Measurements from ENCODE around the gene ANKH.
A peak's percentile ranks its signal among the peaks of the same experiment; 100 is the strongest.

The ANKH gene

DNA sequence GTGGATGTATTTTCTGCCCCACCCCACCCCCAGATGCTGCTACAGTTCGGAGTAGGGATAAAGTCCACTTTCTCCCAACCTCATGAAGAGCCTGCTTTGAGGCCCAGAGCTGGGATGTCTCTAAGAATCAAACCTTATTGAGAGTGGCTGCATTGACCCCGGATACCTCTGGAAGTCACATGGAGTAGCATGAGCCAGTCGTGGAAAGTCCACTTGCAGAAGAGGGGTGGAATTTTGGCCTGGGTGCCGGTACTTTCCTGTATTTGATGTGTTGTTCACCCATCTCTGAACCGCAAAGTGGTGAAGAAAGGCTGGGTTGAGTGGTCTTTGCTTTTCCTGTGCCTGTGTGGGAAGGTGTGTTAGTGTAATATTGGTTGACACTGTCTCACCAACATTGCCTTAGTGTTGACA is 203.4 kb downstream of the ANKH start:
- Histone ChIP-seq H3K27ac (ENCODE audit: low read length) (no peak overlapping the region), H3K4me1 (ENCODE audit: control insufficient read depth, insufficient read depth, low read length) (0 out of 2 replicates have a peak, but pooled peaks cover 1% of the 10 kb centered on the region), H3K36me3 (ENCODE audit: control insufficient read depth, insufficient read depth, low read length) (no peaks in the 10 kb centered on the region), H3K4me3 (ENCODE audit: low read length) (no peak overlapping the region), H3K27me3 (ENCODE audit: control insufficient read depth, insufficient read depth, low read length) (no peaks in the 10 kb centered on the region; the same call in 1 of the 2 replicates), H3K9me3 (ENCODE audit: control insufficient read depth, insufficient read depth, low read length) (no peaks in the 10 kb centered on the region)
- no CpG with 5 or more reads among the region's 5 CpGs for WGBS (ENCODE audit: insufficient coverage, insufficient read length)
- no peak for DNase-seq (ENCODE audit: low read depth, low spot score)

DNA sequence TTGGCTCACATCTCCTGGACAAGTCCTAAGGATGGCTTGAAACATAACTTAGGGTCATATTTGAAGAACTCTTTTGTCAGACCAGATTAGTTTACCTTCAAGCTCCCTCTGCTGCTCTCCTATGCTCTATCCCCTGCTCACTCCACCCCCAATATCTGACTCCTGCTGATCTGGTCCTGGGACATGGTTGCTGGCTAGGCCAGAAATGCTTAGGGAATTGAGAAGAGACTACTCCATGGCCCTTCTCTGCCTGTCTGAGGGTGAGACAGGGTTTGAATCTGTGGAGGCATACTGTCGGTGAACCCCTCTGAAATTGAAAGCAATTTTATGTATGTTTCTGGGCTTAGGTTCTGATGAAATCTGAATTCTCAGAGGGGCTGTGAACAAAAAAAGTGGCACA is 203.8 kb downstream of the ANKH start:
- no CpG with 5 or more reads among the region's 1 CpG for WGBS (ENCODE audit: insufficient coverage, insufficient read length)

DNA sequence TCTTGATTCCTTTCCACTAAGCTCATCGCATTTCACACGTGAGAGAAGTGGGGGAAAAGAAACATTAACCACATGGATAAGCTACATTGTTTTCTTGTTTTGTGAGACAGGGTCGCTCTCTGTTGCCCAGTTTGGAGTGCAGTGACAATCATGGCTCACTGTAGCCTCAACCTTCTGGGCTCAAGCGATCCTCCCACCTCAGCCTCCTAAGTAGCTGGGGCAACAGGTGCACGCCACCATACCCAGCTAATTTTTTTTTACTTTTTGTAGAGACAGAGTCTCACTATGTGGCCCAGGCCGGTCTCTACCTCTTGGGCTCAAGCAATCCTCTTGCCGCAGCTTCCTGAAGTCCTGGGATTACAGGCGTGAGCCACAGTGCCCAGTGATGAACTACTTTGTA is 204.3 kb downstream of the ANKH start:
- Histone ChIP-seq H3K36me3 (ENCODE audit: control insufficient read depth, insufficient read depth, low read length) (no peaks in the 10 kb centered on the region), H3K27ac (ENCODE audit: low read length) (no peak overlapping the region), H3K4me3 (ENCODE audit: low read length) (no peak overlapping the region), H3K4me1 (ENCODE audit: control insufficient read depth, insufficient read depth, low read length) (no peaks in the 10 kb centered on the region), H3K9me3 (ENCODE audit: control insufficient read depth, insufficient read depth, low read length) (no peaks in the 10 kb centered on the region), H3K27me3 (ENCODE audit: control insufficient read depth, insufficient read depth, low read length) (no peaks in the 10 kb centered on the region; the same call in 1 of the 2 replicates)
- WGBS (ENCODE audit: insufficient coverage, insufficient read length): no CpG with 5 or more reads among the region's 8 CpGs
- no peak for DNase-seq (ENCODE audit: low read depth, low spot score)

More for the DNA sequence above, 203.8 kb downstream of the ANKH start:
- Histone ChIP-seq H3K36me3 (ENCODE audit: control insufficient read depth, insufficient read depth, low read length) (no peaks in the 10 kb centered on the region), H3K27ac (ENCODE audit: low read length) (no peak overlapping the region), H3K4me3 (ENCODE audit: low read length) (no peak overlapping the region), H3K9me3 (ENCODE audit: control insufficient read depth, insufficient read depth, low read length) (no peaks in the 10 kb centered on the region), H3K4me1 (ENCODE audit: control insufficient read depth, insufficient read depth, low read length) (0 out of 2 replicates have a peak, but pooled peaks cover 1% of the 10 kb centered on the region), H3K27me3 (ENCODE audit: control insufficient read depth, insufficient read depth, low read length) (no peaks in the 10 kb centered on the region; the same call in 1 of the 2 replicates)
- no peak for DNase-seq (ENCODE audit: low read depth, low spot score)

DNA sequence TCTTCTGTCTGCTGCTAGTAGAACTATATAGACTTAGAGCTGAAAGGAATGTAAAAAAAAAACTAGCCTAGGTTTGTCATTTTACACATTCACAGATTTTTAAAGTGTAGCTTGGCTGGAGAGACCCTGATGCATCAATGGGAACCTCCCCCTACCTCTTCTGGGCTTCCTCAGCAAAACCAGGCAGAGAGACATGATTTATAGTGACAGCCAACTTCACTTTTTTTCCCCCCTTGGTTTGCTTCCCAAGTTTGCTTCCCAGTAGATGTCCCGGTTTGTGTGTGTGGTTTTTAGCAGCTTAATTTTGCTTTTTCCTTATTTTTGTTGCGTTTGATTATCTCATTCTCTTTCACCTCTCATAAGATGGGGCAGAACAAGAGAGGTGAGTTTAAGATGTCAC is 205.2 kb downstream of the ANKH start:
- Histone ChIP-seq H3K4me1 (ENCODE audit: control insufficient read depth, insufficient read depth, low read length) (no peaks in the 10 kb centered on the region), H3K4me3 (ENCODE audit: low read length) (no peak overlapping the region), H3K36me3 (ENCODE audit: control insufficient read depth, insufficient read depth, low read length) (no peaks in the 10 kb centered on the region), H3K9me3 (ENCODE audit: control insufficient read depth, insufficient read depth, low read length) (no peaks in the 10 kb centered on the region), H3K27ac (ENCODE audit: low read length) (no peak overlapping the region), H3K27me3 (ENCODE audit: control insufficient read depth, insufficient read depth, low read length) (no peaks in the 10 kb centered on the region; the same call in 1 of the 2 replicates)
- no peak for DNase-seq (ENCODE audit: low read depth, low spot score)
- WGBS (ENCODE audit: insufficient coverage, insufficient read length): no CpG with 5 or more reads among the region's 2 CpGs

DNA sequence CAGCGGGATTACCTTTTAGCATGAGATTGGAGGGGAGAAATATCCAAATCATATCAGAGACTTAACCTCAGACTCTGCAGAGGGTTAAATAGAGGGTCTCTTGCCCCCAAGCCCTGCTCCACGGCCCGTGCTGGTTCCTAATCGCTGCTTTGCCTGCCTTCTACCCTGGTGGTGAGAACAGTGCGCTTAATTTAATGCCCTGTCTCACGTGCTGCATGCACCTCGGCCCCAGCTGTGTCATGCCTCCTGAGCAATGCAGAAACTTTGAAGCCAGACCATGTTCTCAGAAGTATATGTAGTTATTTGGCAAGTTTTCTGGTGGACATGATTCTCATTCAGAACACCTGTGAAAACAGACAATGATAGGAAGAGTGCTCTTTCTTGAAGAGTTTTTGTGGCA is 205.6 kb downstream of the ANKH start:
- no peak for DNase-seq (ENCODE audit: low read depth, low spot score)
- H3K36me3 ChIP-seq (ENCODE audit: control insufficient read depth, insufficient read depth, low read length): no peaks in the 10 kb centered on the region
- no peak overlapping the region for H3K27ac ChIP-seq (ENCODE audit: low read length)
- no CpG with 5 or more reads among the region's 7 CpGs for WGBS (ENCODE audit: insufficient coverage, insufficient read length)
- H3K9me3 ChIP-seq (ENCODE audit: control insufficient read depth, insufficient read depth, low read length): no peaks in the 10 kb centered on the region
- H3K4me1 ChIP-seq (ENCODE audit: control insufficient read depth, insufficient read depth, low read length): no peaks in the 10 kb centered on the region
- no peaks in the 10 kb centered on the region; the same call in 1 of the 2 replicates for H3K27me3 ChIP-seq (ENCODE audit: control insufficient read depth, insufficient read depth, low read length)
- no peak overlapping the region for H3K4me3 ChIP-seq (ENCODE audit: low read length)

DNA sequence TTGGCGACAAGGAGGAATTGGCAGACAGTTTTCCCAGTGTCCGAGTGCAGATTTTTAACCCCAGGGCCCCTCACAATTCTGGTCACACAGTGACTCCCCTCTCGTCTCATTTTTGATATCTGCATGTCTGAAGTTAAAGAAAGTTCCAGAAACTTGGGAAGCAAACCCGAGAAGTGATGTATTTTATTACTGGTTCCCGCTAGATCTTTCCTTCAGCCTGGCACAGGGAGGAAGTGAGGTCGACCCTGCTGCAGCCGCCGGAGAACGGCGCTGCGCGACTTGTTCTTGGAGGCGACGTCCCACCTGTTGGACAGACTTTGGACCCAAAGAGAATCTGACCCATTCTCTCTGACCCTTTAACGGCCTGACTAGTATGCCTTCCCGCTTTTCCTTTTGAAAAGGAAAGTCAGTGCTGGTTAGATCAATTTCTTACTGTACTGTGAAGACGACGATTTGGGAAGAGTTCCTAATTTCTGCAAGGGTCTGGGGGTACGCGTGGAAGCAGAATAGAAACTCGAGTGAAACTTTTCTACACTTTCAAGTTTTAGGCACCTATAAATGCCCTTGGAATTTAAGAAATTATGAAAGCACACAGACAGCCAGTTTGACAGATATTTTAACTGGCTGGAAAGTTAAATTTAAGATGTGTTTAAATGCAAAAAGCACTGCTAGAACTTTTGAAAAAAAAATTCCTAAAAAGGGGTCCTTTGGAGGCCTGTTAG is 206.3 kb downstream of the ANKH start:
- no peak overlapping the region for H3K27ac ChIP-seq (ENCODE audit: low read length)
- no peak for DNase-seq (ENCODE audit: low read depth, low spot score)
- H3K4me3 ChIP-seq (ENCODE audit: low read length): peak overlapping the region; percentile 93; the same call in 1 of the 2 replicates
- WGBS (ENCODE audit: insufficient coverage, insufficient read length): no CpG with 5 or more reads among the region's 21 CpGs
- H3K36me3 ChIP-seq (ENCODE audit: control insufficient read depth, insufficient read depth, low read length): no peaks in the 10 kb centered on the region
- no peaks in the 10 kb centered on the region for H3K4me1 ChIP-seq (ENCODE audit: control insufficient read depth, insufficient read depth, low read length)
- no peaks in the 10 kb centered on the region for H3K9me3 ChIP-seq (ENCODE audit: control insufficient read depth, insufficient read depth, low read length)
- no peaks in the 10 kb centered on the region; the same call in 1 of the 2 replicates for H3K27me3 ChIP-seq (ENCODE audit: control insufficient read depth, insufficient read depth, low read length)

DNA sequence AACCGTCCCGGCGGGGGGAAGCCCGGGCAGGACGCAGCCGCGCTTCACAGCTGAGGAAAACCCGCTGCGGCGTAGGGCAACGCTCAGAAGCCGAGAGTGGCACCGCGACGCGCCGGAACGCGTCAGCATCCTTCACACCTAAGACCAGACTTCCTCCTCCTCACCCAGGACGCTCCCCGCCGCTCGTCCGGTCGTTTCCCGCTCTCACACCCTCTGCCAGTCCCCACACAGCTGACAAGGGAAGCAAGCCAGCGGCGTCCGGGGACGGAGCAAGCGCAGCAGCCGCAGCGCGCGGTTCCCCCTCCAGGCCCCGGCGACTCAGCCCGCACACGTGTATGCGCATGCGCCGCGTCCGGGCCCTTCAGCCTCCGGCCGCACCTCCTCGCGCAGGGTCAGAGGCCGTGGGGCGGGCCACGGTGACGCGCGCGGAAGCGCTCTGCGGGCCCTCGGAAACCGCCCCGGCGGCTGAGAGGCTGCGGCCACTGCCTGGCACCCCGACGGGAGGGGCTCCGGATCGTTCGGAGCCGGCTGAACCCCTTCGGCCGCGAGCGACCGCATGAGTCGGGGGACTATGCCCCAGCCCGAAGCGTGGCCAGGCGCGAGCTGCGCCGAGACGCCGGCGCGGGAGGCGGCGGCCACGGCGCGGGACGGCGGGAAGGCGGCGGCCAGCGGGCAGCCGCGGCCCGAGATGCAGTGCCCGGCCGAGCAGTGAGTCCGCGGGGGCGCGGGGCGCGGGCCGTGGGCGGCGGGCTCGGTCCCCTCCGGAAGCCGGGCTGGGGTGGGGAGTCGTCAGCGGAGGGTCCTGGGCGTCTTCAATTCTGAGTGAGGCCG is 207.1 kb downstream of the ANKH start, which contains the start of gene OTULIN:
OTULIN (plus strand) TSS at position 449 of the 831 bp plus-strand sequence; CDS start at position 557, 108 bp downstream.
- DNase-seq (ENCODE audit: low read depth, low spot score): no peak
- Histone ChIP-seq H3K27ac (ENCODE audit: low read length) (no peak within 1 kb of the TSS), H3K36me3 (ENCODE audit: control insufficient read depth, insufficient read depth, low read length) (no peaks in the 10 kb centered on the region), H3K4me3 (ENCODE audit: low read length) (peak within 1 kb of the TSS; percentile 93; the same call in 1 of the 2 replicates), H3K27me3 (ENCODE audit: control insufficient read depth, insufficient read depth, low read length) (no peaks in the 10 kb centered on the region; the same call in 1 of the 2 replicates), H3K4me1 (ENCODE audit: control insufficient read depth, insufficient read depth, low read length) (no peaks in the 10 kb centered on the region), H3K9me3 (ENCODE audit: control insufficient read depth, insufficient read depth, low read length) (no peaks in the 10 kb centered on the region)
- no CpG with 5 or more reads among the region's 115 CpGs for WGBS (ENCODE audit: insufficient coverage, insufficient read length)

DNA sequence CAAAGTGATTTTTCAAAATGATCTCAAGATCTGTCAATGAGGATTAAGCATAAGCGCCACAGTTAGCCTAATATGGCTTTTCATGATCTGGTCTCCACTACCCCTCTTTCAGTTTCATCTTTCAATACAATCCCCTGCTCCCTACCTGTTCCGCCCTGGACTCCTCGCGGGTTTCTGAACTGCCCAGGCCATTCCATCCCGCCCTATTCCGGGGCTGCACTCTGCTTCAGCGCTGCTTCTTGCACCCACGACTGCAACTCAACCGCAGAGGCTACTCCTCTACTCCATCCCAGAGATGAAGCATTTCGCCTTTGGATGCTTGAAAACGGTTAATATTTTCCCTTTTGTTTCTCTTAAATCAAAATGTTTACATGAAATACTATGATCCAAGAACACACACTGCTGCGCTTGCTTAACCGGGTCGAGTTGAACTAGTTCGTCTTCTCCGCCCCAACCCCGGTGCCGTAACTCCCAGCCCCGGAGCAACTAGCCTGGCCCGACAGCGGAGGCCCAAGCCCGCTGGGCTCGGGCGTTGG is 207.8 kb downstream of the ANKH start:
- DNase-seq (ENCODE audit: low read depth, low spot score): no peak

DNA sequence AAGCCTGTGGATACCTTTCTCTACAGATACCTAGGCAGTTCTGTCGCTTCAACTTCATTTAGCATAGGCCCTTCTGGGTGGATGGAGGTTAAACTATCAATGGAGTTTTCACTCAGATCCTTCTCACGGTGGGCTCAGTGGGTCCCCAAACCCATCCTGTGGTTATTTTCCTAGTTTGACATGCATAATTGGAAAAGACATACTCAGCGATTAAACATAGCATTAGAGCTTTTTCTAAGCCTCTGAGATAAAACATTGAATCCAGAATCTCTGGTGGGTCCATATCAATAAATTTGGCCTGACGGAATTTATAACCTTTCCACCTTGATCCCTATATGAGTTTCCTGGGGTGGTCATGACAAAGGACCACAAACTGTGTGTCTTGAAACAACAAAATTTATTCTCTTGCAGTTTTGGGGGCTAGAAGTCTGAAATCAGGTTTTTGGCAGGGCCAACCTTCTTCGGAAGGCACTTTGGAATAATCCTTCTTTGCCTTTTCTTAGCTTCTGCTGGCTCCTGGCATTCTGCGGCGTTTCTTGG is 208.8 kb downstream of the ANKH start:
- DNase-seq (ENCODE audit: low read depth, low spot score): no peak
- no peaks in the 10 kb centered on the region for H3K36me3 ChIP-seq (ENCODE audit: control insufficient read depth, insufficient read depth, low read length)
- H3K4me1 ChIP-seq (ENCODE audit: control insufficient read depth, insufficient read depth, low read length): no peaks in the 10 kb centered on the region
- H3K27ac ChIP-seq (ENCODE audit: low read length): no peak overlapping the region
- WGBS (ENCODE audit: insufficient coverage, insufficient read length): no CpG with 5 or more reads among the region's 7 CpGs
- H3K4me3 ChIP-seq (ENCODE audit: low read length): no peak overlapping the region
- H3K9me3 ChIP-seq (ENCODE audit: control insufficient read depth, insufficient read depth, low read length): no peaks in the 10 kb centered on the region
- H3K27me3 ChIP-seq (ENCODE audit: control insufficient read depth, insufficient read depth, low read length): no peaks in the 10 kb centered on the region; the same call in 1 of the 2 replicates

More for the DNA sequence above, 207.8 kb downstream of the ANKH start:
- H3K27ac ChIP-seq (ENCODE audit: low read length): no peak overlapping the region
- H3K36me3 ChIP-seq (ENCODE audit: control insufficient read depth, insufficient read depth, low read length): no peaks in the 10 kb centered on the region
- H3K9me3 ChIP-seq (ENCODE audit: control insufficient read depth, insufficient read depth, low read length): no peaks in the 10 kb centered on the region
- H3K4me1 ChIP-seq (ENCODE audit: control insufficient read depth, insufficient read depth, low read length): no peaks in the 10 kb centered on the region
- WGBS (ENCODE audit: insufficient coverage, insufficient read length): no CpG with 5 or more reads among the region's 24 CpGs
- H3K4me3 ChIP-seq (ENCODE audit: low read length): peak overlapping the region; percentile 93; the same call in 1 of the 2 replicates
- H3K27me3 ChIP-seq (ENCODE audit: control insufficient read depth, insufficient read depth, low read length): no peaks in the 10 kb centered on the region; the same call in 1 of the 2 replicates

DNA sequence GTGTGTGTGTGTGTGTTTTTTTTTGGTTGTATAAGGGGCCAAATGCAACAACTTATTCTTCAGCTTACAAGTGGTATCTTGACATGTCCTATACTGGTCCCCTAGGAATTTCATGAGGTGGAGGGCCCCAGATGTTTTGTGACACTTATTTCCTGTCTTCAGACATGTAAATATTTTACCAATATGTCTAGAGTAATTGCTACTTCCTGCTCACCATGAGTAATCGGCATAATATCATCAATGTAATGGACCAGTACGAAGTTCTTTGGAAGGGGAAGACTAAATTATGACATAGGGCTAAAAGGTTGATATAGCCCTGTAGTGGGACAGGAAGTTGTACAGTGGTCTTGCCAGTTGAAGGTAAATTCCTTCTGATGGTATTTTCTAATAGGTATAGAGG is 210.7 kb downstream of the ANKH start:
- Histone ChIP-seq H3K36me3 (ENCODE audit: control insufficient read depth, insufficient read depth, low read length) (no peaks in the 10 kb centered on the region), H3K4me1 (ENCODE audit: control insufficient read depth, insufficient read depth, low read length) (no peaks in the 10 kb centered on the region), H3K27ac (ENCODE audit: low read length) (no peak overlapping the region), H3K27me3 (ENCODE audit: control insufficient read depth, insufficient read depth, low read length) (no peaks in the 10 kb centered on the region; the same call in 1 of the 2 replicates), H3K4me3 (ENCODE audit: low read length) (no peak overlapping the region), H3K9me3 (ENCODE audit: control insufficient read depth, insufficient read depth, low read length) (no peaks in the 10 kb centered on the region)
- no CpG with 5 or more reads among the region's 2 CpGs for WGBS (ENCODE audit: insufficient coverage, insufficient read length)
- no peak for DNase-seq (ENCODE audit: low read depth, low spot score)

Measured in iPS DF 6.9 (cell line).